ENCODE measurements around the gene SMS.

The SMS gene

GRCh38 chrX:22032084-22032483 lies 91.6 kb downstream of the SMS start, which contains the start of gene PHEX:
PHEX (plus strand) TSS chrX:22032325; CDS start chrX:22033006, 681 bp downstream.
- TF ChIP-seq POLR2AphosphoS5 (IDR thresholded peaks at IDR 0.05; ENCODE audit: low read depth, low read length) (no peak), REST (IDR thresholded peaks at IDR 0.05; ENCODE audit: insufficient read depth in 1 of 2, low read depth in 2 of 2, low read length in 2 of 2) (no peak), SIN3A (IDR thresholded peaks at IDR 0.05; ENCODE audit: borderline replicate concordance, insufficient read depth, low read length) (no peak), TAF1 (IDR thresholded peaks at IDR 0.05; ENCODE audit: borderline replicate concordance, insufficient read depth, low read length) (no peak), FOXP2 (optimal IDR thresholded peaks at IDR 0.05; ENCODE audit: borderline replicate concordance, extremely low read depth, extremely low read length, insufficient read depth) (no peak)

- TF ChIP-seq TAF1 (IDR thresholded peaks at IDR 0.05; ENCODE audit: borderline replicate concordance, insufficient read depth, low read length) (no peak), REST (IDR thresholded peaks at IDR 0.05; ENCODE audit: insufficient read depth in 1 of 2, low read depth in 2 of 2, low read length in 2 of 2) (no peak), POLR2AphosphoS5 (IDR thresholded peaks at IDR 0.05; ENCODE audit: low read depth, low read length) (no peak)
These were observed 92.0 kb downstream of the SMS start for GRCh38 chrX:22032506-22032905.

- TF ChIP-seq SIN3A (IDR thresholded peaks at IDR 0.05; ENCODE audit: borderline replicate concordance, insufficient read depth, low read length) (no peak), POLR2AphosphoS5 (IDR thresholded peaks at IDR 0.05; ENCODE audit: low read depth, low read length) (no peak)
These were observed 93.3 kb downstream of the SMS start for GRCh38 chrX:22033818-22034217.

GRCh38 chrX:22035236-22035635 lies 94.7 kb downstream of the SMS start:
- TF ChIP-seq REST (IDR thresholded peaks at IDR 0.05; ENCODE audit: insufficient read depth in 1 of 2, low read depth in 2 of 2, low read length in 2 of 2) (no peak), SIN3A (IDR thresholded peaks at IDR 0.05; ENCODE audit: borderline replicate concordance, insufficient read depth, low read length) (no peak), TAF1 (IDR thresholded peaks at IDR 0.05; ENCODE audit: borderline replicate concordance, insufficient read depth, low read length) (no peak), FOXP2 (optimal IDR thresholded peaks at IDR 0.05; ENCODE audit: borderline replicate concordance, extremely low read depth, extremely low read length, insufficient read depth) (no peak), POLR2AphosphoS5 (IDR thresholded peaks at IDR 0.05; ENCODE audit: low read depth, low read length) (no peak)

- TF ChIP-seq POLR2AphosphoS5 (IDR thresholded peaks at IDR 0.05; ENCODE audit: low read depth, low read length) (no peak), REST (IDR thresholded peaks at IDR 0.05; ENCODE audit: insufficient read depth in 1 of 2, low read depth in 2 of 2, low read length in 2 of 2) (no peak), TAF1 (IDR thresholded peaks at IDR 0.05; ENCODE audit: borderline replicate concordance, insufficient read depth, low read length) (no peak), FOXP2 (optimal IDR thresholded peaks at IDR 0.05; ENCODE audit: borderline replicate concordance, extremely low read depth, extremely low read length, insufficient read depth) (no peak), SIN3A (IDR thresholded peaks at IDR 0.05; ENCODE audit: borderline replicate concordance, insufficient read depth, low read length) (no peak)
These were observed 96.7 kb downstream of the SMS start for GRCh38 chrX:22037225-22037624.
